GM18909 (cell line): ENCODE results near the gene MED15.
"Not testable (repeated sequence)": the region's sequence is repeated elsewhere in the genome, so short reads cannot be mapped to it uniquely, and the experiment has no call there.

Experiments
- ATAC-seq: cut with Tn5 transposase; IDR thresholded peaks from one replicate; pipeline ENCODE4 v1.9.1; 2021; ENCODE audit warnings: mild to moderate bottlenecking; ENCODE audit not compliant: unreplicated experiment, poor library complexity

MED15 gene, protein sequence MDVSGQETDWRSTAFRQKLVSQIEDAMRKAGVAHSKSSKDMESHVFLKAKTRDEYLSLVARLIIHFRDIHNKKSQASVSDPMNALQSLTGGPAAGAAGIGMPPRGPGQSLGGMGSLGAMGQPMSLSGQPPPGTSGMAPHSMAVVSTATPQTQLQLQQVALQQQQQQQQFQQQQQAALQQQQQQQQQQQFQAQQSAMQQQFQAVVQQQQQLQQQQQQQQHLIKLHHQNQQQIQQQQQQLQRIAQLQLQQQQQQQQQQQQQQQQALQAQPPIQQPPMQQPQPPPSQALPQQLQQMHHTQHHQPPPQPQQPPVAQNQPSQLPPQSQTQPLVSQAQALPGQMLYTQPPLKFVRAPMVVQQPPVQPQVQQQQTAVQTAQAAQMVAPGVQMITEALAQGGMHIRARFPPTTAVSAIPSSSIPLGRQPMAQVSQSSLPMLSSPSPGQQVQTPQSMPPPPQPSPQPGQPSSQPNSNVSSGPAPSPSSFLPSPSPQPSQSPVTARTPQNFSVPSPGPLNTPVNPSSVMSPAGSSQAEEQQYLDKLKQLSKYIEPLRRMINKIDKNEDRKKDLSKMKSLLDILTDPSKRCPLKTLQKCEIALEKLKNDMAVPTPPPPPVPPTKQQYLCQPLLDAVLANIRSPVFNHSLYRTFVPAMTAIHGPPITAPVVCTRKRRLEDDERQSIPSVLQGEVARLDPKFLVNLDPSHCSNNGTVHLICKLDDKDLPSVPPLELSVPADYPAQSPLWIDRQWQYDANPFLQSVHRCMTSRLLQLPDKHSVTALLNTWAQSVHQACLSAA

GRCh38 chr22:20507253-20508066, at the start of gene MED15:
MED15 (plus strand) TSS chr22:20507610; CDS start chr22:20507679, 69 bp downstream.
- ATAC-seq: peak; percentile 82

GRCh38 chr22:20458530-20459151, 48.8 kb upstream of the MED15 start:
- ATAC-seq: no peak

DNA sequence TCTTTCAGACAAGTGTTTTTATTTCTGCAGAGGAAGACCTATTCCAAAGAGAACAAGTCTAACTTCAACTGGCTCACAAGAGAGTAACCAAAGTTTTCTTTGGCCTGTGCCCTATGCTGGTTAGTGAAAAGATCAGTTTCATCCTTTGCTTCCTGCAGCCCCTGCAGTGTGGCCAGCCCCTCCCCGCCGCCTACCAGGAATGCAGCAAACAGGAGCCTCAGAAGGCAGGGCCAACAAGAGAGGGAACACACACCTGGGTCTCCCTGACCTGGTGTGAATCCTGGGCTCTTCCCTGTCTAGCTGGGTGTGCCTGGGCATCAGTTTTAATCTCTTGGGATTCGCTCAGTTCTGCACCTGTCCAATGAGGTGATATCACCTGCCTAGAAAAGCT, 48.3 kb upstream of the MED15 start:
- no peak for ATAC-seq

- ATAC-seq: no peak
These were observed 47.5 kb upstream of the MED15 start for GRCh38 chr22:20459862-20460261.

DNA sequence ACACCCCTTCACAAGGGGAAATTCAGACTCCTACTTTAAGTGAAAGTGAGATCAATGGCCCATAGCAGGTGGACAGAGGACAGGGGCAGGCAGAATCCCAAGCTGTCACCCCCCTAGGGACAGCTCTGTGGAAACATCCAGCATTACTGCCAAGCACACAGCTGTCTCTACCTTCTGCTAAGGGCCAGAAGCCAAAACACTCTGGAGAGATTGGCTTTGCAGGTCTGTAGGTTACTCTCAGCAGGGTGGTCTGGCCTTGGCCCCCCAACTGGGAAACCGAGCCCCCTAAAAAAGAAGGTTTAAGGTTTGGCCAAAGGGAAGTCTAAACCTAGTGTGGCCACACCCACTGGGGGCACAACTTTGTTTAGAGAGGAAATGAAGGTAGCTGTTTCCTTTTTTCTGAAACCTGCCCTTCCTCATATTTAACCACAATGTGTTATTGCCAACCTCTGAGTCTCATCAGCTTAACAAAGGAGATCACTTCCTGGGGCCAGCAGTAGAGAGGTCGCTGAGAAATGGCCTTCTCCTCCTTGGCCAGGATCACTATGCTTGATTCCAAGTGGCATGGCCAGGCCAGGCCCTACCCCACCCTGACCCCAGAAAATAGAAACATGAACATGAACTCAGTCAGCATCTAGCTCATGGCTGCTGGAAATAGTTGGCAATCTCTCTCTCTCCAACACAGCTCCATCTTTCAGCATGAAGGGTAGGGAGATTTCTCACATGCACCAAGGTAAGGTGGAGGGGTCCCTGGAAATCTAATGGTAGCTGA, 43.9 kb upstream of the MED15 start:
- ATAC-seq: no peak

DNA sequence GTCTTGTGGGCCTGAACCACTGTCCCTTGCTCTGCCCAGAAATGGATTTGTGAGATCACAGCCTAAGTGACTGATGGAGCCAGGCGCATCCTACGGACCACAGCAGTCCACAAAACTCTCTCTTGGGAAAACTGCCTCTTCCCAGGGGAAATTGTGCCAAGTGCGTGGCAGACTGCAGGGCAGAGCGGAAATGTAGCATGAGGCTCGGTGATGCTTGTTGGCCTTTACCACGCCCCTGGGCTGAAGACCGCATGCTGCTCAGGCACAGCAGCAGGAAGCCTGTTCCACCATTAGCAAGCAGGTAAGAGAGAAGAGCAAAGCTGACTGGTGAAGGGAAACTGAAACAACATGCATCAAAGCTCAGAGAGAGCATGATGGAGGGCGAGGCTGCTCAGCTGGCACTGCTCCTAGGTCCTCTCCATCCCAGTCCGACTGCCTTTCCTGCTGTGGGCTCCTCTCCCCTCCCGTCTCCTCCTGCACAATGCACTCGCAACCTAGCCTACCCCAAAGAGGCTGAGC, 43.3 kb upstream of the MED15 start:
- ATAC-seq: no peak

- ATAC-seq: no peak
These were observed 42.3 kb upstream of the MED15 start for GRCh38 chr22:20464912-20465758.

GRCh38 chr22:20465759-20466077, 41.7 kb upstream of the MED15 start:
- no peak for ATAC-seq

DNA sequence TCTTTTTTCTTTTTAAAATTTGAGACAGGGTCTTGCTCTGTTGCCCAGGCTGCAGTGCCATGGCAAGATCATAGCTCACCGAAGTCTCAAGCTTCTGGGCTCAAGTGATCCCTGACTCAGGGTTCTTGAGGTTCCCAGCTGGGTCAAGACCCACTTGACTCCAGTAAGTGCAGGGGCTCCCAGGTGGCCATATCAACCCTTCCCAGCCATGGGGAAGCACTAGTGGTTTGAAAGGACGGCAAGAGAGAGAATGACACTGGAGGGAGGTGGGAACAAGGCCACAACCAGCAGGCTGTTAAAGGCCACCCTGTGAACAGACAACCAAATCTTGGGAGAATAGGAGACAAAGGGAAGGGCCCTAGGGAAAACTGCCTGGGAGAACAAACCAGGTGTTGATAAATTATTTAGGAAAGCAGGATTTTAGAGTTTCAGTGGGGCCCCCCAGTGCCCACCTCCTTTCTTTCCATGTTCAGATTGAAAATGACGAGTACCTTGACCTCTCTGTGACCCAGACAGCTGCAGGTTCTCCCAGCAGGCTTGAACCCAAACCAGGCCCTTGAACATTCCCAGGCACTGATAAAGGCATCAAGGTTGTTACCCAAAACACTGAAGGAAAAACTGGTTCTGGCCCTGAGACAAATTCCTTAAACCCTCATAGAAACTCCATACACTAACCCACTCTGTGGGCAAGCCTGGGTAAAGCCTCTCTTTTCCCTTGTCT, 40.6 kb upstream of the MED15 start:
- ATAC-seq: no peak

GRCh38 chr22:20469110-20469868, 38.1 kb upstream of the MED15 start:
- ATAC-seq: no peak

DNA sequence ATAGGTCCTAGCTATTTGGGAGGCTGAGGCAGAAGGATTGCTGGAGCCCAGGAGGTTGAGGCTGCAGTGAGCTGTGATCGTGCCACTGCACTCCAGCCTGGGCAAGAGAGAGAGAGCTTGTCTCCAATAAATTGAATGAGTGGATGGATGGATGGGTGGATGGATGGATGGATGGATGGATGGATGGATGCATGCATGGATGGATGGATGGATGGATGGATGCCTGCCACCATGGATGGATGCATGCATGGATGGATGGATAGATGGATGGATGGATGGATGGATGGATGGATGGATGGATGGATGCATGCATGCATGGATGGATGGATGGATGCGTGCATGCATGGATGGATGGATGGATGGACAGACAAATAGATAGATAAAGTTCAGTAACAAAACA, 36.9 kb upstream of the MED15 start:
- not testable (repeated sequence) for ATAC-seq

DNA sequence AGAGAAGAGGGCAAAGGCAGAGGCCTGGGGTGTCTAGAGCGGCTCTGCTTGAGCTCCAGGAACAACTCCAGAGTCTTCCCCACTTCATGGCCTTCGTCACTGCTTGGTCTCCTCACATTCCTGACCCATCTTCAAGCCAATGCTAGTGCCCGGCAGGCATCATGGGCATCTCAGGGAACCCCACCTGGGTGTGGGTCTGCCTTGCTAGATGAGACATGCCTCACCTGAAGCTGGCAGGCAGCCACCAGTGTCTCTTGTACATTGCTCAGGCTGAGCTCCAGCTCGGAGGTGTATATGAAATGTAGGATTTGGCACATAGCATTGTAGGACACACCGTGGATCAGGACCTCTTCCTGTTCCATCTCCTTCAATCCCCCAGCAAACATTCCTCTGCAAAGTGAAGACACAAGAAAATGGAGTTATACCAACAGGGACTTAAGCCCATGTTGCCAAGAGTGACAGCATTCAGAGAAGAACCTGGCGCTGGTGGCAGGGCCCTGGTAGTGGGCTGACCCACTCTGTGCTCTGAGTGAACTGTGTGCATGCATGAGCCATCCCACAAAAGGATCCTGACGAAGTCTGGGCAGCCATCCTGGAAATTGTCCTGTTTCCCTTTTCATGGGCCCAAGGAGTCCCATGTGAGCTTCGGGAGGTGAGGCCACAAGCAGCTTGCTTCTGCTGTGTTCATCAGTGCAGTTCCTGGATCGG, 36.1 kb upstream of the MED15 start:
- ATAC-seq: no peak

GRCh38 chr22:20472629-20473442, 34.6 kb upstream of the MED15 start:
- ATAC-seq: no peak

- ATAC-seq: no peak
These were observed 32.3 kb upstream of the MED15 start for GRCh38 chr22:20475115-20475436.

DNA sequence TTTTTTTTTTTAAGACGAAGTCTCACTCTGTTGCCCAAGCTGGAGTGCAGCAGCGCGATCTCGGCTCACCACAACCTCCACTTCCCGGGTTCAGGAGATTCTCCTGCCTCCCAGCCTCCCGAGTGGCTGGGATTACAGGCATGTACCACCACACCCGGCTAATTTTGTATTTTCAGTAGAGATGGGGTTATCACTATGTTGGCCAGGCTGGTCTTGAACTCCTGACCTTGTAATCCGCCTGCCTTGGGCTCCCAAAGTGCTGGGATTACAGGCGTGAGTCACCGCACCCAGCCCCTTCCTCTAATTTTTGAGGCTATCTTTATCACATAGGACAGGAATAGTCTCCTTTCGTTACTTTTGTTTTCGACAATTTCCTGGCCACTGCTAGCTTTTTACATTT, 31.8 kb upstream of the MED15 start:
- ATAC-seq: not testable (repeated sequence)

DNA sequence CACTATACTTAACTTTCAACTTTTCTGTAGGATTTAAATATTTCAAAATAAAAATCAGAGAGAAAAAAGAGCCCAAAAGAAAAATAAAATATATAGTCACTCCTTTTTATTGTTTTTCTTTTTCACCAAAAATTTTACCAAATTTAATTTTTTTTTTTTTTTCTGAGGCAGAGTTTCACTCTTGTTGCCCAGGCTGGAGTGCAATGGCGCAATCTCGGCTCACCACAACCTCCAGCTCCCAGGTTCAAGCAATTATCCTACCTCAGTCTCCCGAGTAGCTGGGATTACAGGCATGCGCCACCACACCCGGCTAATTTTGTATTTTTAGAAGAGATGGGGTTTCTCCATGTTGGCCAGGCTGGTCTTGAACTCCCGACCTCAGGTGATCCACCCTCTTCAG, 29.4 kb upstream of the MED15 start:
- not testable (repeated sequence) for ATAC-seq
